NCI-H446 (cell line): Measurements from ENCODE around the gene INHBC.
"Not testable (repeated sequence)": the region's sequence is repeated elsewhere in the genome, so short reads cannot be mapped to it uniquely, and the experiment has no call there.

Experiments
- DNase-seq, 2 experiments: peaks; one replicate each; lab custom pipeline; 2025; lab: John Stamatoyannopoulos, UW

The INHBC gene

DNA sequence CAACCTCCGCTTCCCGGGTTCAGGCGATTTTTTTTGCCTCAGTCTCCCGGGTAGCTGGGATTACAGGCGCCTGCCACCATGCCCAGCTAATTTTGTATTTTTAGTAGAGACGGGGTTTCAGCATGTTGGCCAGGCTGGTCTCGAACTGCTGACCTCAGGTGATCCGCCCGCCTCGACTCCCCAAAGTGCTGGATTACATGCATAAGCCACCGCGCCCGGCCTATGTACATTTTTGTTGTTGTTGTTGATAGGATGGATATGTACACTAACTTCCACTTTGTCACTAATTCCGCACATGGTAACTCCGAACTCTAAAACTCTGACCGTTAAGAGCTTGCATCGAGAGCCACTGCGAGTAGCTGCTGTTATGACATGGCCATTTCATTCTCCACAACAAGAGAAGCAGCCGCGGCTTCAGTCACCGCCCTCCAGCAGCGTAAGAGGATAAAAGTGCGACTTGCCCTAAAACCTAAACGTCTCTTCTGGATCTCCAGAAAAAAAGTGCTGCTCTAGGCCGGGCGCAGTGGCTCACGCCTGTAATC lies 52.5 kb downstream of the INHBC start:
- DNase-seq: no peak

DNA sequence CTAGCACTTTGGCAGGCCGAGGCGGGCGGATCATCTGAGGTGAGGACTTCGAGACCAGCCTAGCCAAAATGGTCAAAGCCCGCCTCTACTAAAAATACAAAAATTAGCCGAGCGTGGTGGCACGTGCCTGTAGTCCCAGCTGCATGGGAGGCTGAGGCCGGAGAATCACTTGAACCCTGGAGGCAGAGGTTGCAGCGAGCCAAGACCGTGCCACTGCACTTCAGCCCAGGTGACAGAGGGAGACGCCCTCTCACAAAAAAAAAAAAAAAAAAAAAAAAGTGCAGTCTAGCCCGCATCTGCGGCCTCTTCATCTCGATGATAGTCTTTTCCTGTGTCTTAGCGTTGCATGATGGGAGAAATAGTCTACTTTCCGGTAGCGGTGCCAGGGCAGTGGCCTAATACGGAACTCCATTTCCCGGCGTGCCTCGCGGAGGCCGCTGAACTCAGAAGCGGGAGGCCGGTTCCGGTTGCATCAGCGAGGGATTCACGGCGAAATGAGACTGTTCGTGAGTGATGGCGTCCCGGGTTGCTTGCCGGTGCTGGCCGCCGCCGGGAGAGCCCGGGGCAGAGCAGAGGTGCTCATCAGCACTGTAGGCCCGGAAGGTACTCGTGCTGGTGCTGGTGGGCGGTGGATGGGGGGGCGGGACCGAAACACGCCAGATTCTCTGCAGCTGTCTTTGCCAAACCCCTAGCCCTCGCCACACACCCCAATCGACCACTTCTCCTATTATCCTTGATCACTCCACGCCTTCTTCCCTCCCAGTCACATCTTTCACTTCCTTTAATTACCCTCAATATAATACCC lies 53.2 kb downstream of the INHBC start, which contains the start of gene MARS1:
TSS of gene MARS1 (plus strand) at position 472 of the 805 bp plus-strand sequence. CDS start at position 495, 23 bp downstream.
- DNase-seq: peak; percentile 87 to 96

DNA sequence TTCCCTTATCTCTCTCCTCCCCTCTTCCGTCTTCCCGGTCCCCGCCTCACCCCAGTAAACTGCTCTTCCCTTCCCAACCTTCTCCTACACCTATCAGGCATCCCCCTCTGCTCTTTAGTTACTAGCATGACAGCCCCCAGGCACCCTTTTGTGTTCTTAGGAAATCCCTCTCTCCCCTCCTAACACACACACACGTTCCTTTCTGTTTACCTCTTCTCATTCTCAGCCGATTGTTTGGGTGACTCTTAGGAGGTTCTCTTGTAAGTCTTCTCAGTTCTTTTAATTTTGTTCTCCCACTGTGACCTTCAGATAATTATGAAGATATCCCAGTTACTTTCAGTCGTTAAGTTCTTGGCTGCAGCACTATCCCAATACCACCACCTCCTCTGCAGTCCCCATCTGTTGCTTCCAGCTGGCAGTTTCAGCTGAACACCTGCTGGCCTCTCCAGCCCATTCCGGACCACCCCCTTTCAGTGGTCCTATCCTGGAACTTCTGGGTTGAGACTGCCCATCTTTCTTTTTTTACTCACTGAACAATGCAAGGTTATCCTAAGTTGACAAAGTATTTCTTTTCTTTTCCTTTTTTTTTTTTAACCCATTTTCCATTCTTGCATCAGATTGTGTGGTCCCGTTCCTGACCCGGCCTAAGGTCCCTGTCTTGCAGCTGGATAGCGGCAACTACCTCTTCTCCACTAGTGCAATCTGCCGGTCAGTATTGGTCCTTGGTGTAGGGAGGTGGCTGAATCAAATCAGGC lies 54.0 kb downstream of the INHBC start:
- peak in 1 of 2 experiments; percentile 3 for DNase-seq

DNA sequence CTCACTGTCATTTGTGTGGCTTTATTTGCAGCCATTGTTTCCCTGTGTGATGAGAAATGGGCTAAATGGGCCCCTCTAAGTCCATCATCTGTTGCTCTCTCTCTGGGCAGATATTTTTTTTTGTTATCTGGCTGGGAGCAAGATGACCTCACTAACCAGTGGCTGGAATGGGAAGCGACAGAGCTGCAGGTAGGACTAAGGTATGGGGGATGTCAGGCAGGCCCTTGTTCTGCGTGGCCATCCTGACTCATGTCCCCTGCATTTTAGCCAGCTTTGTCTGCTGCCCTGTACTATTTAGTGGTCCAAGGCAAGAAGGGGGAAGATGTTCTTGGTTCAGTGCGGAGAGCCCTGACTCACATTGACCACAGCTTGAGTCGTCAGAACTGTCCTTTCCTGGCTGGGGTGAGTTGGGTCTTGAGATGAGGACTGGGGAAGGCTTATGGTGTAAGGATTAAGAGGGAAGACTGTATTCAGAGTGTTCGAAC lies 54.6 kb downstream of the INHBC start:
- no peak for DNase-seq

DNA sequence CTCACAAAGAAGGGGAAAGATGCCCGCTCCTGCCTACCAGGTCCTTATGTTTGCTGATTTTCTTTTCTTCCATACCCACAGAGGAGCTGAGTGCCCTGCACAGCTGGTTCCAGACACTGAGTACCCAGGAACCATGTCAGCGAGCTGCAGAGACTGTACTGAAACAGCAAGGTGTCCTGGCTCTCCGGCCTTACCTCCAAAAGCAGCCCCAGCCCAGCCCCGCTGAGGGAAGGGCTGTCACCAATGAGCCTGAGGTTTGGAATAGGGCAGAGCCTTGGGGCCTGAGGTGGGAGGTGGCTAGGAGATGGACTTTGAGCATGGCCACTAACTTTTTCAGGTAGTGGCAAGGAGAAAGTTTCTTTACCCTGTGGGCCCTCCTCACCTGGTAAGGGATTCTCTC lies 55.5 kb downstream of the INHBC start:
- DNase-seq: no peak

DNA sequence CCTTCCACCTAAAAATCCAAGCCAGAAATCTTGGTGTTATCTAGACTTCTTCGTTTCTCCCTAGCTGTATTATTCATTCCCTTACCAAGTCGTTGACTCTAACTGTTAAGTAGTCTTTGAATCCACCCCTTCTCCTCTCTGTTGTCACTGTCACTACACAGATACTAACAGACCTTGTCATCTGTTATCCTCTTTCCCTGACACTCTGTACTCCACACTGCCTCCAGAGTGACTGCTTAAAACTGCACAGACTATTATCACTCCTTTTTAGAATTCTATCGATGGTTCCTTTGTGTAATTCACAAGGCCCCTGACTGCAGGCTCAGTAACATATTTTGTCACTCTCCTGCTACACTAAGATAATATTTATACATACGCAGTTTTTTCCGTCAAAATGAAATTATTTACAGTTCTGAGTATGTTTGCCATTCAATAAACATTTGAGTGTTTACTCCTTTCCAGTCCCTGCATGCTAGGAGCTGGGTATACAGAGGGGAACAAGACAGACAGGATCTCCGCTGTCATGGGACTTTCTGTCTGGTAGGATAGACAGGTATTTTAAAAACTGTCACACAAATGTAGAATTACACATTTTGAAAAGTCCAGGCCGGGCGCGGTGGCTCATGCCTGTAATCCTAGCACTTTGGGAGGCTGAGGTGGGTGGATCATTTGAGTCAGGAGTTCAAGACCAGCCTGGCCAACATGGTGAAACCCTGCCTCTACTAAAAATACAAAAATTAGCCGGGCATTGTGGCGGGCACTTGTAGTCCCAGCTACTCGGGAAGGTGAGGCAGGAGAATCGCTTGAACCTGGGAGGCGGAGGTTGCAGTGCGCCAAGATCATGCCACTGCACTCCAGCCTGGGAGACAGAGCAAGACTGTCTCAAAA lies 57.1 kb downstream of the INHBC start:
- DNase-seq: no peak

DNA sequence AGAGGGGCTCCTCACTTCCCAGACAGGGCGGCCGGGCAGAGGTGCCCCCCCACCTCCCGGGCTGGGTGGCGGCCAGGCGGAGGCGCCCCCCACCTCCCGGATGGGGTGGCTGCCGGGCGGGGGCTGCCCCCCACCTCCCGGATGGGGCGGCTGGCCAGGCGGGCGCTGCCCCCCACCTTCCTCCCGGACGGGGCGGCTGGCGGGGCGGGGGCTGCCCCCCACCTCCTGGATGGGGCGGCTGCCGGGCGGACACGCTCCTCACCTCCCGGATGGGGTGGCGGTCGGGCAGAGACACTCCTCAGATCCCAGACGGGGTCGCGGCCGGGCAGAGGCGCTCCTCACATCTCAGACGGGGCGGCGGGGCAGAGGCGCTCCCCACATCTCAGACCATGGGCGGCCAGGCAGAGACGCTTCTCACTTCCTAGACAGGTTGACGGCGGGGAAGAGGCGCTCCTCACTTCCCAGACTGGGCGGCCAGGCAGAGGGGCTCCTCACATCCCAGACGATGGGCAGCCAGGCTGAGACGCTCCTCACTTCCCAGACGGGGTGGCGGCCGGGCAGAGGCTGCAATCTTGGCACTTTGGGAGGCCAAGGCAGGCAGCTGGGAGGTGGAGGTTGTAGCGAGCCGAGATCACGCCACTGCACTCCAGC lies 60.6 kb downstream of the INHBC start:
- not testable (repeated sequence) for DNase-seq

DNA sequence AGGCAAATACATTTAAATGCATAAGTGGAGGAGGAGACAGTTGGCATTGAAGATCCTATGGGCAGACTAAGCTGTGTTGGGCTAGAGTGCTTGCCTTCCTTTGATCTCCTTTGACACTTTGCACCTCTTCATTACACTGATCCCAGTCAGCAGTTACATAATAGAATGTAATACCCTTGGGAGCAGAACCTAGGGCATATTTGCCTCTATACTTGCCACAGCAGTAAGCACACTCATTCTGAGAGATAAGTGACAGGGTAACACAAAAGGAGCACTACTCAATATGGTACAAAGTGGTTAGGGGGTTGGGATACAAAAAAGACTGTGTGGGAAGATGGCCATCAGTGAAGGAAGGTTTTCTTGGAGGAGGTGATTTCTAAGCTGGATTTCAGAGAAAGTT lies 62.2 kb downstream of the INHBC start:
- no peak for DNase-seq

DNA sequence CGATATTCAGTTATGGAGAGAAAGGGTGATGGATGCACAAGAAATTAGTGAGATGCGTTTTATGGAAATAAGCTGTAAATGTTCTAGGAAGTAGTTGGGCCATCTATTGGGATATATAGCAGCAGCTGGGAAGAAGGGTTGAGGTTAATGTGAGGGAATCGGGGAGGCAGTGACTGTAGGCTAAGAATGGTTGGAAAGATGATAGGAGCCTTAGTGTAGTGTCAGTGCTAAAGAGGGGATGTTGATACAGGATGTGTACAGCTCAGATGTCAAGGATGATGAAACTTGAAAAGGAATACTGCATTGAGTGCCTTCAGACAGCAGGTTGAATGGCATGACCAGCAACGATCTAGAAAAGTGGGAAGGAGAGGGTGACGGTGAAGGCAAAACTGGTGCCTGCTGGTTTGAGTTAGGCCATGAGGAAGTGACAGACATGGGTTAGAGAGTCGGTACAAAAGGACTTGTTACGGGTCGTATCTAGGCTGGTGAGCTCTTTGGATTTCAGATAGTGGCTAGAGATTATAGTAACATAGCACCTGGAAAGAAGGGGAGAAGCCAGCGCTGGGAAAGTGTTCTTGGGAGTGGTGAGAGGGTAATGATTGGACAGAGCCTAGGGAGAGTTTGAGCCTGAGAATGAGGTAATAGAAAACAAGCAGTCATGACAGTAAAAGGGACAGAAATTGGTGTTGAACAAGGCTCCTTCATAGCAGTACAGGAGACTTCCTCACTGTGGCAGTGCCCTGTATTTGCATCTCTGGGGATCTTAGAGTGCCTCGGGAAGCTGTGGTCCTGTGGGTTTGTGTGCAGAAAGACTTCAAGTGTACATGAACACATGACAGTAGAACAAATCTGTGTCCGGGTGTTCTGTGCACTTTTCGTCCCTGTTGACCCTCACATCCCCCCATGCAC lies 62.9 kb downstream of the INHBC start:
- DNase-seq: no peak

DNA sequence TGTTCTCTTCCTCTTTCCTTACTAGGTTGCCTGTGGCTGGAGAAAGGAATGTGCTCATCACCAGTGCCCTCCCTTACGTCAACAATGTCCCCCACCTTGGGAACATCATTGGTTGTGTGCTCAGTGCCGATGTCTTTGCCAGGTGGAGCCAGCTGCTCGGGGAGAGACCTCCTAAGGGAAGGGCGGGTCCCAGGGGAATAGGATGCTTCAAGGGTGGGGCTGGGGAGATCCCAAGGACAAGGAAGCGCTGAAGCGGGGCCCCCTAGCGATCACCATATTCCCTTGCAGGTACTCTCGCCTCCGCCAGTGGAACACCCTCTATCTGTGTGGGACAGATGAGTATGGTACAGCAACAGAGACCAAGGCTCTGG lies 63.5 kb downstream of the INHBC start:
- DNase-seq: no peak

DNA sequence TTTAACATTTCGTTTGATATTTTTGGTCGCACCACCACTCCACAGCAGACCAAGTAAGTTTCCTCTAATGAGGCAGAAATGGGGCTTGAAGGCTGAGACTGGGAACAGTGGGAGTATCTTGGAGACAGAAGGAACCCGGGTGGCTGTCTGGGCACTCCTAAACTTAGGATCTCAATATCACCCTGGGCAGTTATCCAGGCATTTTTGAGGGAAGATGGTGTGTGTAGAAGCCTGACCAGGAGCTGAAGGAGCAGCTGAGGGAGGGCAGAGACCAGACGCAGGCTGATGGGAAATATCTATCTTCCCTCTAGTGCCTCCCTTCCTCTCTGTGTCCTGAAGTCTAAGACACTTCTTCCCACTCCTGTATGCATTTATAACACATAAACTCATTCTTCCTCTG lies 64.0 kb downstream of the INHBC start:
- DNase-seq: no peak

DNA sequence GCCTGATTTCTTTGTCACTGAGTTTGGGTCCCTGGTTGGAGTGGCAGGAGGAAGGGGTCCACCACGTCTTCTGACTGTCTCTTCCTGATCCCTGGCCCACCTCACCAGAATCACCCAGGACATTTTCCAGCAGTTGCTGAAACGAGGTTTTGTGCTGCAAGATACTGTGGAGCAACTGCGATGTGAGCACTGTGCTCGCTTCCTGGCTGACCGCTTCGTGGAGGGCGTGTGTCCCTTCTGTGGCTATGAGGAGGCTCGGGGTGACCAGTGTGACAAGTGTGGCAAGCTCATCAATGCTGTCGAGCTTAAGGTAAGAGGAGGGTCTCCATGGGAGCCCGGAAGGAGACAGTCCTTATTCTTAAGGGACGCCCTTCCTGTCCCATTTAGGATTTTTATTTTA lies 65.6 kb downstream of the INHBC start:
- no peak for DNase-seq
